ENCODE data around the gene OTUD1.

Gene OTUD1

GRCh38 chr10:23469596-23470237 lies 30.8 kb downstream of the OTUD1 start:
- no peak for DNase-seq

DNA sequence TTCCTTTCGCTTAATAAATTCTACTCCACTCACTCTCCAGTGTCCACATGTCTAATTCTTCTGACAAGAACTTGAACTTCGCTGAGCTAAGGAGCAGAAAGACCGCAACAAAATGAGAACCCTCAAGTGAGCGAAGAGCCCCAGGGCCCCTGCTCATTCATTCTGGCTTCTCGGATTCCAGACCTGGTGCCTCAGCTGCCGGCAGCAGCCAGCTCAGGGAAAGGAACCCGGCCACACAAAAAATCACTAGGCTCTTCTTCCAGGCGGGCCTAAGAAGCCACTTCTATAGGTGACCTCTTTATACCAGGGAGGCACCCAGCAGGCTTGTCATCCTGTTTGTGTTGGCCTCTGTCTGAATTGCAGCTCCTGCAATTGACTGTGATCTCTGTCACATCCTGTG lies 33.3 kb downstream of the OTUD1 start:
- no peak for DNase-seq

DNA sequence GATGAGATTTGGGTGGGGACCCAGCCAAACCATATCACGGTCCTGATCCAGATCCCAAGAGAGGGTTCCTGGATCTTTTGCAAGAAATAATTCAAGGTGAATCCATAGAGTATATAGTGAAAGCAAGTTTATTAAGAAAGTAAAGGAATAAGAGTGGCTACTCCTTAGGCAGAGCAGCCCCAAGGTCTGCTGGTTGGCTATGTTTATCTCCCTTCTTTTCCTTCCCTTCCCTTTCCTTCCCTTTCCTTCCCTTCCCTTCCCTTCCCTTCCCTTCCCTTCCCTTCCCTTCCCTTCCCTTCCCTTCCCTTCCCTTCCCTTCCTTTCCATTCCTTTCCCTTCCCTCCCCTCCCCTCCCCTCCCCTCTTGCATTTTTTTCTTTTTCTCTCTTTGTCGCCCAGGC lies 35.2 kb downstream of the OTUD1 start:
- no peak for DNase-seq

- DNase-seq = peak; percentile 66
Observed at GRCh38 chr10:23474626-23475025, 35.8 kb downstream of the OTUD1 start.

GRCh38 chr10:23478570-23478969 lies 39.7 kb downstream of the OTUD1 start:
- DNase-seq = no peak

GRCh38 chr10:23479798-23480473 lies 41.1 kb downstream of the OTUD1 start:
- DNase-seq = peak; percentile 90

DNA sequence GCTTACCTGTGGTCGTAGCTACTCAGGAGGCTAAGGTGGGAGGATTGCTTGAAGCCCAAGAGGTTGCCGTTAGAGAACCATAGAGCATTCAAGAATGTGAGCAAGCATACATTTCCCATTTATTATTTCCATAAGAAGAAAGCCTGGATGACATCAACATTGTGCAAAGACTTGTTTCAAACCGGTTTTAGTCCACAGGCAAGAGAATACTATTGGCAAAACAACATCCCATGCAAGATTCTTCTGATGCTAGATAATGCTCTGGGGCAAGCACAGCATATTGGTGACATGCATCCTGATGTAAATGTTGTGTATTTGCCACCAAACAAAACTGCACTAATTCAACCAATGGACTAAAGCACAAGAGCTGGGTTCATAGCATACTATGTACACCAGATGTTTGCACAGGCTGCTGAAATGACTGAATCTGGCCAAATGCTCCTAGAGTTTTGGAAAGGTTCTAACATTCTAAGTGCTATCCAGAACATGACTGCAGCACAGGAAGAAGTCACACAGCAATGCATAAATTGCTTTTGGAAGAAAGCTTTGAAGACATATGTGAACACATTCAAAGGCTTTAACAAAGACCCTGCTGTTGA lies 42.6 kb downstream of the OTUD1 start:
- DNase-seq = no peak

DNA sequence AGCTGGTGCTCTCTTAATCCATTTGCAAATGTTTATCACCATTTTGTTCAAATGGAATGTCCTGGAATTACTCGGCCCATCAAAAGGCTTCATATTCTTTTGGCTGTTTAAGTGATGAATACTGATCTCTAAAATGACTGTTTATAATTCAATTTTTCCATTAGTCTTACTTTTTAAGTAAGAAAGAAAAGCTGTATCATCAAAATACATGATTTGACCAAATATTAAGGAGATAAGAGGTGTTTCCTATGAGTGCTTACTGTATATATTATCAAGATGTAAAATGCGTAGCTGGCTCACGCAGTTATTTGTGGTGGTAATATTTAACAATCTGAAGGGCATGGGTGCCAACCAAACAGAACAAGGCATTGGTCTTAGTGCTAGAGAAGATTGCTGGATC lies 51.2 kb downstream of the OTUD1 start:
- no peak for DNase-seq

Measured in GF-D8 (cell line).